T-helper 2 cell treated with Interferon-gamma antibody and Interleukin-4, amounts not matched to agents 100 ng/mL and 5 ng/mL, for 36 hours (primary cell): Measurements from ENCODE around the gene GDAP1L1. TPM values are rescaled to one million over a fixed set of nuclear protein-coding genes. Genes with fewer than 3 reads are reported as not detected.
"Not testable (repeated sequence)": the region's sequence is repeated elsewhere in the genome, so short reads cannot be mapped to it uniquely, and the experiment has no call there.

ENCODE experiments used
- intact Hi-C: fragments of 100-400 bp; cut with micrococcal nuclease; formaldehyde crosslinking; loops from one replicate; pipeline ENCODE4 v1.15.1; 2023
- total RNA-seq: library from RNA; stranded (reverse); gene quantifications from 2 replicates; pipeline ENCODE4 v1.2.3, GENCODE V29; 2022

Gene GDAP1L1
- total RNA-seq, 1 donor from 2014 or later: not detected

DNA sequence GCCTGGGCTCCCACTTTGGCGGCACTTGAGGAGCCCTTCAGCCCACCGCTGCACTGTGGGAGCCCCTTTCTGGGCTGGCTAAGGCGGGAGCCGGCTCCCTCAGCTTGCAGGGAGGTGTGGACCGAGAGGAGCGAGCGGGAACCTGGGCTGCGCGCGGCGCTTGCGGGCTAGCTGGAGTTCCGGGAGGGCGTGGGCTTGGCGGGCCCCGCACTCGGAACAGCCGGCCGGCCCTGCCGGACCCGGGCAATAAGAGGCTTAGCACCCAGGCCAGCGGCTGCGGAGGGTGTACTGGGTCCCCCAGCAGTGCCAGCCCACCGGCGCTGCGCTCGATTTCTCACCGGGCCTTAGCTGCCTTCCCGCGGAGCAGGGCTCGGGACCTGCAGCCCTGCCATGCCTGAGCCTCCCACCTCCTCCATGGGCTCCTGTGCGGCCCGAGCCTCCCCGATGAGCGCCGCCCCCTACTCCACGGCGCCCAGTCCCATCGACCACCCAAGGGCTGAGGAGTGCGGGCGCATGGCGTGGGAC lies 52.0 kb downstream of the GDAP1L1 start:
- intact Hi-C loops: not testable (repeated sequence)

DNA sequence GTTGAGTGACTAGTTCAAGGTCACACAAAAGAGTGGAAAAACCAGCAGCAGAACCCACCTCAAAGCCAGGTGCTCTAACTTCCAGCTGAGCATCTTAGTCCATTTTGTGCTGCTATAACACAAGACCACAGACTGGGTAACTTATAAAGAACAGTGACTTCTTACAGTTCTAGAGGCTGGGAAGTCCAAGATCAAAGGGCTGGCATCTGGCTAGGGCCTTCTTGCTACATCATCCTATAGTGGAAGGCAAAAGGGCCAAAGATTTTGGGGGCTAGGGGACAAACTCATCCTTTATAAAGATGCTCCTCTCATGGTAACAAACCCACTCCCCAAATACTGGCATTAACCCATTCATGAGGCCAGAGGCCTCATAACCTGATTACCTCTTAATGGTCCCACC lies 54.2 kb downstream of the GDAP1L1 start:
- intact Hi-C loops: no loop called here

DNA sequence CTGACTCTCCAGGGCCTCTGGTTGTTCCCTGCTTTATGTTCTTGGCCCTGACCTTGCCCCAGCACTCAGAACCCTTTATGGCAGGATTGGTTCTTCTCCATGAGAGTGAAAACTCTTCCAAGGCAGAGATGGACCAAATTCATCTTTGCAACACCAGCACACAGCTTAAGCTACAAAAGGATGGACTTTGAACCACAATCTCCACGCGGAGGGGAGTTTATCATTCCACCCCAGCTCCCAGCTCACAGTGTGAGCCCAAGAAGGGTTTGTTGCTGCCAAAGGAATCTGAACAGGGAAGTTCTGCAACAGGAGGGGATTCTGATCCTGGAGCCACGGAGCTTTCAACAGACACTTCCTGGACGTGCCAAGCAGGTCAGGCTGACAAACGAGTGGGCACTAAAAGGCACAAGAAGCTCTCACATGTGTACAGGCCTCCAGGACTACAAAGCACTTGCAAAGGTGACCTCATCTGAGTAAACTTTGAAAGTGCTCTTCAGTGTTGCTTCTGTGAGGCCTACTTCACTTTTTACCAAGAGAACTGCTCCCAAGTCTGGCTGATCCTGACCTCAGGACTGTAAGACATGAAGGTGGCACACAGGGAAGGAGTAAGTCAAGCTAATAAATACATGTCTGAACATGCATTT lies 55.0 kb downstream of the GDAP1L1 start:
- intact Hi-C loops: no loop called here

DNA sequence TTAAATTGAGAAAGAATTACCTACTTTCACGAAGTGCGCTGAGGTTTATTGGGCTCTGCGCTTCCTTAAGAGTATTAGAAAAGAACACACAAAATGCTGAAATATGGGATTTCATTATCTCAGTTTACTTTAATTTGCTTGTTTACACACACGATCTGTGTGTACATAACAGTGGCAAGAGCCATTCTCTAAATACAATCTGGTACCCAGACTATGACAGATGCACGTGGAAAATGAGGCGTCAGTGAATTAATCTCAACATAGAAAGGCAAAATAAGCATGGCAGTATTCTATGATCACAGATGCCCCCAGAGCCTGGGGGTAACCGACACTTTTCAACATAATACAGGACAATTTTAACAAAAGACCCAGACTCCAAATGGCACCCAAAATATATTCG lies 55.6 kb downstream of the GDAP1L1 start:
- intact Hi-C loops: no loop called here

DNA sequence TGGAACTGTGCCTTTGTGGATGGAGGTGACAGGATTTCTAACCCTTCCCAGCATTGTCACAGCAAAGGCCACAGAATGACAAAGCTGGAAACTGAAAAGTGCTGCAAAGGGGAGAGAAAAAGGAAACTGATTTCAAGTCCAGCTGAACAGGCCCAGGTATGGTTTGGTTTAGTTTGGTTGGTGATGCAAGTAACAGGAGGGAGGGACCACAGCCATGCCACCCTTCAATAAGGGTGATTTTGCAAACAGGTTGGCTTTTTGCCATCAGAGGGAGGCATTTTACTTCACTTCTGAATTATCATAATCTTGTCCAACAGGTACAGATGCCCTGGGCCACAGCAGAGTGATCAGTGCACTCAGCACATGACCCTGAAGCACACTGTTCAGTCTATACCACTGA lies 57.3 kb downstream of the GDAP1L1 start:
- intact Hi-C loops: no loop called here

DNA sequence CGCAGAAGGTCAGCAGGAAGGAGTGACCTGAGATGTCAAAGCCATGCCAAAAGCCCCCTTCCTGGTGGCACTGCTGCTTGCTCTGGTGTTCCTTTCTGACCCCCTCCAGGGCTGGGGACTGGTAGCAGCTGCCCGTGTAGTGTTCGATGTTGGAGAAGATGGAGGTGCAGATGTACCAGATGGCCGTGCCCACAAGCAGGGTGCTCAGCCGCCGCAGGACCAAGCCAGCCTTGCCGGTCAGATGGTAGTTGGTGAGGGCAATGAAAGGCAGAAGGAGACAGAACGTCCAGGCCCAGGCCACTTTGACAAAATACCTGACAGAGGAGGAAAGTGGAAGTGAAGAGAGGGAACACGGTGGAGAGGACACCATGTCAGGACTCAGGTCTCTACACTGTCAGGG lies 59.8 kb downstream of the GDAP1L1 start:
- intact Hi-C loops: no loop called here

DNA sequence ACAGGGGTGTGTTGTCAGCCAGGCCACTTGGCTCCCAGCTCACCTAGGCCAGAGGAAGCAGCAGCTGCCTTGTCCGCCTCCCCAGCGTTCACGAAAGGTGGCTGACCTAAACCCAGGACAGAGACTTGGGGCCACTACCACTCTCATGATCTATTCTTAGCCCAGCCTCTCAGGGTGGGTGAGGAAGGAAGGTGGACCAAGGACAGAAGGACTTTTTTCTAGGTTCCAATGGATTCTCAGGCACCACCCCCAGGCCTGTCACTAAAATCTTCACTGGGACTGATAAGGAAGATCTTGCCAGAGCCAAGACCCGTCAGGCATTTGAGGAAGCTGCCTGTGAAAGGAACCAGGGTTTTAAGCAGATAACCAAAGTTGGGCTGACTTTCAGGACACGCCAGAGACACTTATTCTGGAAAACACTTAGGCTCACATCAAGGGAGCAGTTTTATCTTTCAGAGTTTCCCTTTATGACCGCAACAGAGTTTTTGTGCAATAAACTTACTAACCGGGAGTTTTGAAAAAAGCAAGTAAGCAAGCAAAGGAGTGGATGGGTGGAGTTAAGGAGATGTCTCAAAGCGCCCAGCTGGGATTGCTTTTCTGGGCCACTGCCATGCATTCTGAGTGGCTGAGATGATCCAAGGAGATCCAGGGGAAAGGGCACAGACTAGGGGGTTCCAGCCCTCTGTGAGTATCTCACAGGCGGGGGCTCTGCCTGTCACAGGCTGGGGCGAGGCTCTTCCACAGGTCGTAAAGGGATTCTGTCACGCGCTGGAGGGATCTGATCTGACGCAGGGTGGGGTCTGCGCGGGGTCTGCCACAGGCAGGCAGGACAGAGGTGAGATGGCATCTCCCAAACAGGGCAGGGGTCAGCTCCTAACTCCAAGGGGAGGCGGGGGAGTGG lies 62.9 kb downstream of the GDAP1L1 start:
- intact Hi-C loops: loop anchor here (2.0 to 10.0 kb wide), 3 partner anchors 75 to 335 kb away; partner anchors contain the start of gene TTPAL

DNA sequence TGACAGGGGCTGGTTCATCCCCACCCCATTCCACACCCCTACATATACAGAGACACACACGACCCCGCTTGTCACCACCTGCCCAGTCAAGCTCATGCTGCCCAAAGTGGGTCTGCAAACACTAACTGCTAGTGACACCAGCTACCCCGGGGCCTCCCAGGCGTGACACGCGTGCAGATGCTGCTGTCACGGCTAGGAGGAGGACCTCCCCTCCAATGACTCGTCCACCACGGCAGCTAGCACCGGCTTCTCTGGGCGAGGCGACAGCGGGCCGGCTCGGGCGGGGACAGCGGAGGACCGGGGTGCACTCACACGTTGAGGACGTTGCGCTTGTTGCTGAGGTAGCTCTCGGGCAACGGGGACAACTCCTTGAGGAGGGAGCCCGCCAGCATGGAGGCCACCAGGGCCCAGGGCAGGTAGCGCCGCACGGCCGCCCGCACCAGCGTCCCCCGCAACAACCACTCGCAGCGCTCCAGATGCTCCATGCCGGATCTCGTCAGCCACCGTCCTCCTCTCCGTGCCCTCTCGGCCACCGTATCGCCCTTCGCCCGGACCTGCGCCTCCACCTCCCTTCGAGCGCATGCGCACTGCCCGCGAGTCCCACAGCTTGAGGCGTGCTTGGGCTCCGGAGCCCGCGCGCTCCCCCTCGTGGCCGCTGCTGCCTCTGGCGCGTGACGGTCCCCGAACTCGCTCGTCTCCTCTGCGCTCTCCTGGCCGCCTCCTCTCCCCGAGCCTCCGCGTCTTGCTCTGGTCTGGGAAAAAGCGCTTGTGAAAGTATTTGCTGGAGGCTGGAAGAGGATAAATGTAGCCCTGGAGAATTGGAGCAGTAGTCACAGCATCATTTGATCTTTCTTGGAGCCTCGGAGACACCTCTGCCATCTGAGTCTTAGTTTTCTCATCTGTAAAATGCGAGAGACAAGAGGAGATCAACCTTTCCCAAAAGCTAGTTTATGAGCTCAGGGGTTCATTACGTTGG lies 63.8 kb downstream of the GDAP1L1 start, which contains the start of gene FITM2:
TSS of gene FITM2 (minus strand) at position 539 of the 976 bp plus-strand sequence. CDS start at position 485, 54 bp downstream.
- intact Hi-C loops: loop anchor here (1.0 to 10.0 kb wide), 6 partner anchors 74 to 334 kb away; partner anchors contain the start of gene TTPAL

DNA sequence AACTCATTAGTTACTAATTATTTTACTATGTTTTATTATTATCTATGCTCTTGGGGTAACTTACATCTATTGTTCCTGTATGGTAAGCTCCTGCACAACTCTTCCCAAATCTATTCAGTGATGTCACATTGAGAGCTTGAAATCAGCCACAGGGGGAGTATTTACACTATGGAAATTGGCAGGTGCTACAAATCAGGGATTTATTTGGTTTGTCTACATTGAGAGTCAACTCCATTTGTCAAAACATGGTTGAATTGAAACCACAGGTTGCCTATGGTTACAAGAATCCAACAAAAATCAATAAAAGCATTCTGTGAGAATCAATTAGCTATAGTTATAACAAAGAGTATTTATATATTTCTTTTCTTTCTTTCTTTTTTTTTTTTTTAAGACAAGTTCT lies 67.8 kb downstream of the GDAP1L1 start:
- intact Hi-C loops: loop anchor here (10.0 kb wide), 2 partner anchors 160 to 330 kb away; partner anchors contain the start of gene TTPAL

DNA sequence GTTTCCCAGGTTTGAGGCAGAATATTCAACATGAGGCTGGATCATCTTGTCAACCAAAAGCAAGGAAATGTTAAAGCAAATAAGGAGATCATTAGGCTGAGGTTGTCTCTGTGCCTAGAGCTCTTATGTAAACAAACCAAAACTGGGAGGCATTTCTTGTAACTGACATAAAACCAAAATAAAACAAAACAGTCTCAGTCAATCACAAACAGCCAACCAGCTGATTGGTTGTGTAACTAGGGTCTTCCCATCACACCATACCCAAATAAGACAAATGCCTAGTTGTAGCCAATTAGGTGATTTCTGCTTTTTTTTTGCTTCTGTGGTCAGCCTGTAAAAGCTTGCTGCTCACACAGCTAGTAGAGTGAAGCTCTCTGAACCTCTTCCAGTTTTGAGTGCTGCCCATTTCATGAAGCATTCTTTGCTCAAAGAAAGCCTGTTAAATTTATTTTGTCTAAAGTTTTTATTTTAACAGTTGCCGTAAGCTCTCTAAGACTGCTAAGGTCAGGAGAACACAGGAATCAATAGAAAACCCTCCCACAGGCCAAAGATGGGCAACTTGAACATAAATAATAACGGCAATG lies 72.8 kb downstream of the GDAP1L1 start:
- intact Hi-C loops: loop anchor here (10.0 kb wide), 2 partner anchors 155 to 325 kb away; partner anchors contain the start of gene TTPAL

DNA sequence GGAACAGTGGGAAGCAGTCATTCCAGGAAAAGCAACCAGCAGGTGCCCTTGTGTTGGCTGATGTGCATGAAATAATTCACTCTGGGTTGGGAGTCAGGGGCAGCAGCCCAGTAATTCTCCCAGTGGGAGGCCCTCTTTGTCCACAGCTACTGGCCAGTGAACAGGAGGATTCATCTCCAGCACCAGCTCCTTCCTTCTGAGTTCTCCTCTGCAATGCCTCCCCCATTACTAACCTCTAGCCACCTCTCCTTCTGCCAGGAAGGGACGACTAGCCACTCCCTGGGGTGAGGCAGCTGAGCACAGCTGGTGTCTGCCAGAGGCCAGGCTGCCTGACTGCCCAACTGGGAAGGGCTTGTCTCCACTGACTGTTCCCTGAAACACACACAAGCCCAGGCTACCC lies 77.2 kb downstream of the GDAP1L1 start:
- intact Hi-C loops: no loop called here

DNA sequence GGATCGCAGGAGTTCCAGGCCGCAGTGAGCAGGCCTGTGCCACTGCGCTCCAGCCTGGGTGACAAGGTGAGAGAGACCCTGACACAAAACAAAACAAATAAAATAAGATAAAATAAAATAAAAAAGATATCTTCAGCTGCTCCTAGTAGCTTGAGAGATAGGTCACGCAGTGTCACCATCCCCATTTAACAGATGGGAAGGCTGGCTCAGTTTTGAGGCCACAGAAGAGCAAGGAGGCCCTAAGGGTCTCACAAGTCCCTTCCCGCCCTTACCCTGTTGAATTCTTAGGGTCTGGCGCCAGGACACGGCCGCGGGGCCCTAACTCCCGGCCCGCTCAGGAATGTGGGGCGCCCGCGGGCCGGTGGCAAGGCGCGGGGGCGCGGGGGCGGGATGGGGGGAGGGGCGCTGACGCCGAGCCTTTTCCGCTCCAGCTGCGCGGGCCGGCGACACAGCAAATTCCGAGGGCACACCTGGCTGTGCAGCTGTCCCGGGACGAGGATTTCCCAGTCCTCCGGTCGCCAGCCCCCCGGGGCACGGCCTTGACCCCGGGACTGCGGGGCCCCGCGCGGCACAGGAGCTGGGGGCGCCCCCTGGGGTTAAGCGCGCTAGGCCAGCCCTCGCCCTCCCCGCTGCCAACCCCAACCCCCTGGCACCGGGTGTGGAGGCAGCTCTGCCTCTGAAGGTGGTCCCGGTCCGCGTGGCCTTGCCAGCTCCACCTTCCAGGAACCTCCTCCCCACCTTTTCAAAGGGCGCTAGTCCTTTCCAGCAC lies 79.5 kb downstream of the GDAP1L1 start:
- intact Hi-C loops: no loop called here

DNA sequence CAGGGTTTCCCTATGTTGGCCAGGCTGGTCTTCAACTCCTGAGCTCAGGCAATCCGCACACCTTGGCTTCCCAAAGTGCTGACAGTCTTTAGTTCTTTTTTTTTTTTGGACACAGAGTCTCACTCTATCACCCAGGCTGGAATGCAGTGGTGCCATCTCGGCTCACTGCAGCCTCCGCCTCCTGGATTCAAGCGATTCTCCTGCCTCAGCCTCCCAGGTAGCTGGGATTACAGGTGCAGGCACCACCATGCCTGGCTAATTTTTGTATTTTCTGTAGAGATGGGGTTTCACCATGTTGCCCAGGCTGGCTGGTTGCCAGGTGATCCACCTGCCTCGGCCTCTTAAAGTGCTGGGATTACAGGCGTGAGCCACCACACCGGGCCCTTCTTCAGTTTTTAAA lies 80.6 kb downstream of the GDAP1L1 start:
- intact Hi-C loops: not testable (repeated sequence)

DNA sequence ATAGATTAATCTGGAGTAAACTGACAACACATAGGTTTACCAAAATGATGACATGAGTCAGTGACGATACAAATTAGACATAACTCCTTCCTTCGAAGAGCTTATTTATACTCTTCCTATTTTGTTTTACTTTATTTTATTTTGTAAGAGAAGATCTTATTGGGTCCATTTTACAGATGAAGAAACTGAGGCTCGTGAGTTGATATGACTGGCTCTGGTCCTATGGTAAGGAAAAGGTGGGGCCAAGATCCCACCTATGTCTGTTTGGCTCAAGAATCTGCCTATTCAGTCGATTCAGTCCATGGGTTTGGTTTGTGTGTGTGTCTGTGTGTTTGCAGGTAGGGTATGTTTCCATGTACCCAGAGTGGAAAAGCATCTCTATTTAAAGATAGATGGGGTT lies 81.3 kb downstream of the GDAP1L1 start:
- intact Hi-C loops: no loop called here

Other genes with a start within 250 kb of the GDAP1L1 start
- gene JPH2, start 60.1 kb upstream of the GDAP1L1 start, total RNA-seq: not detected in 2 replicates
- 17.0 and 18.1 TPM in 2 replicates for gene OSER1, start 36.5 kb upstream of the GDAP1L1 start, total RNA-seq
- 3.2 and 3.3 TPM in 2 replicates for gene FITM2, start 63.9 kb downstream of the GDAP1L1 start, total RNA-seq
- gene R3HDML, start 89.7 kb downstream of the GDAP1L1 start, total RNA-seq: not detected in 2 replicates
- not detected in 2 replicates for gene HNF4A, start 108.4 kb downstream of the GDAP1L1 start, total RNA-seq
- 20.7 and 22.6 TPM in 2 replicates for gene TTPAL, start 228.6 kb downstream of the GDAP1L1 start, total RNA-seq